Peyer's patch (tissue), 4 donors: ENCODE results near the gene TSGA10. TPM values are rescaled to one million over a fixed set of nuclear protein-coding genes. Genes with fewer than 3 reads are reported as not detected.
"Not testable (repeated sequence)": the region's sequence is repeated elsewhere in the genome, so short reads cannot be mapped to it uniquely, and the experiment has no call there.

Experiments
- DNase-seq, 3 donors: peaks; one replicate each; pipeline ENCODE4 v3.0.0-alpha.2; 2017 to 2019
- H3K27ac ChIP-seq, 4 donors: fragments of 200-600 bp; sonication (generic); one replicate each; pipeline ENCODE4 v1.5.1; 2016 to 2019
- H3K27me3 ChIP-seq, 2 donors: fragments of 200-600 bp; sonication (generic); one replicate each; pipeline ENCODE4 v1.5.1; 2019
- H3K36me3 ChIP-seq, 3 donors: fragments of 200-600 bp; sonication (generic); one replicate each; pipeline ENCODE4 v1.5.1; 2016 to 2019
- H3K4me1 ChIP-seq, 4 donors: fragments of 200-600 bp; sonication (generic); one replicate each; pipeline ENCODE4 v1.5.1; 2016 to 2019
- H3K4me3 ChIP-seq, 4 donors: fragments of 200-600 bp; sonication (generic); 1 replicate in 3 of 4; 2 replicates in 1 of 4; pipeline ENCODE4 v1.5.1; 2016 to 2019; ENCODE audit warnings: mild to moderate bottlenecking in 1 of 4
- H3K9me3 ChIP-seq, 4 donors: fragments of 200-600 bp; sonication (generic); one replicate each; pipeline ENCODE4 v1.5.1; 2016 to 2019; ENCODE audit warnings: mild to moderate bottlenecking in 1 of 4
- CTCF ChIP-seq, 6 experiments: fragments of 450-650 bp in 4 of 6; fragments of 200-600 bp in 2 of 6; sonication (generic) in 1 of 6; IDR thresholded peaks; one replicate each; pipeline ENCODE4 v1.5.1; 2017 to 2019; ENCODE audit warnings: antibody characterized with exemption in 6 of 6, mild to moderate bottlenecking in 3 of 6, moderate library complexity in 1 of 6
- POLR2A ChIP-seq, 2 donors: fragments of 450-650 bp; IDR thresholded peaks; one replicate each; pipeline ENCODE4 v1.5.1; 2017; ENCODE audit warnings: antibody characterized with exemption in 2 of 2, mild to moderate bottlenecking in 2 of 2, moderate library complexity in 2 of 2
- total RNA-seq, 4 donors: library from RNA; depleted of rRNA; stranded (reverse); fragments of >200 nt; gene quantifications; one replicate each; pipeline ENCODE4 v1.1.0, GENCODE V29; 2016

TSGA10 gene
- total RNA-seq, 4 donors from 2014 or later, result 6.7 to 21.5 (median 11.0) TPM

- Histone ChIP-seq H3K36me3 (no peaks in the 10 kb centered on the region), H3K4me3 (no peak overlapping the region), H3K27ac (peak overlapping the region; percentile 5 to 79 (median 64)), H3K27me3 (no peaks in the 10 kb centered on the region), H3K4me1 (peaks cover 0 to 6% (median 0%) of the 10 kb centered on the region in 4 donors), H3K9me3 (no peaks in the 10 kb centered on the region)
- peak in 1 of 3 donors; percentile 54 for DNase-seq
- peak; percentile 20 to 78 (median 52) for TF ChIP-seq CTCF (IDR thresholded peaks at IDR 0.05)
- TF ChIP-seq POLR2A (IDR thresholded peaks at IDR 0.05), result no peak
Measured at GRCh38 chr2:99066075-99066958, 88.4 kb downstream of the TSGA10 start.

- not testable (repeated sequence) for H3K4me3 ChIP-seq, H3K4me1 ChIP-seq, H3K36me3 ChIP-seq, H3K27ac ChIP-seq, DNase-seq, H3K9me3 ChIP-seq, H3K27me3 ChIP-seq
Measured at GRCh38 chr2:99049187-99049586, 105.6 kb downstream of the TSGA10 start.

- H3K9me3 ChIP-seq, H3K4me3 ChIP-seq, H3K27me3 ChIP-seq, DNase-seq, H3K27ac ChIP-seq, H3K4me1 ChIP-seq, H3K36me3 ChIP-seq: not testable (repeated sequence)
Measured at GRCh38 chr2:99040736-99041300, 113.9 kb downstream of the TSGA10 start.

- H3K9me3 ChIP-seq, result no peaks in the 10 kb centered on the region
- DNase-seq, result no peak
- no peak overlapping the region for H3K27ac ChIP-seq
- H3K4me3 ChIP-seq, result no peak overlapping the region
- TF ChIP-seq CTCF (IDR thresholded peaks at IDR 0.05) (no peak), POLR2A (IDR thresholded peaks at IDR 0.05) (no peak)
- H3K4me1 ChIP-seq, result no peaks in the 10 kb centered on the region
- H3K27me3 ChIP-seq, result no peaks in the 10 kb centered on the region
- no peaks in the 10 kb centered on the region for H3K36me3 ChIP-seq
Measured at GRCh38 chr2:99035920-99036319, 118.8 kb downstream of the TSGA10 start.

- Histone ChIP-seq H3K36me3 (no peaks in the 10 kb centered on the region), H3K27ac (no peak overlapping the region), H3K4me1 (no peaks in the 10 kb centered on the region), H3K27me3 (no peaks in the 10 kb centered on the region), H3K9me3 (no peaks in the 10 kb centered on the region), H3K4me3 (no peak overlapping the region)
- no peak for DNase-seq
- TF ChIP-seq CTCF (IDR thresholded peaks at IDR 0.05), result no peak
- TF ChIP-seq POLR2A (IDR thresholded peaks at IDR 0.05), result no peak
Measured at GRCh38 chr2:99032786-99033185, 122.0 kb downstream of the TSGA10 start.

GRCh38 chr2:99032001-99032400 is 122.7 kb downstream of the TSGA10 start:
- no peak overlapping the region for H3K4me3 ChIP-seq
- no peaks in the 10 kb centered on the region for H3K27me3 ChIP-seq
- H3K27ac ChIP-seq, result no peak overlapping the region
- no peaks in the 10 kb centered on the region for H3K36me3 ChIP-seq
- DNase-seq, result no peak
- TF ChIP-seq CTCF (IDR thresholded peaks at IDR 0.05) (no peak), POLR2A (IDR thresholded peaks at IDR 0.05) (no peak)
- no peaks in the 10 kb centered on the region for H3K9me3 ChIP-seq
- no peaks in the 10 kb centered on the region for H3K4me1 ChIP-seq
